MM.1S (cell line): ENCODE measurements around the gene HNRNPK.

Experiments
- DNase-seq: peaks from one replicate; pipeline ENCODE4 v3.0.0-alpha.2; 2015
- H2AFZ ChIP-seq: fragments of 300-600 bp; sonication (generic); 2 replicates; pipeline ENCODE4 v1.6.0; 2016; ENCODE audit warnings: antibody characterized with exemption, low read length
- H3F3A ChIP-seq: fragments of 300-600 bp; sonication (generic); 2 replicates; pipeline ENCODE4 v1.6.1; 2016; ENCODE audit warnings: mild to moderate bottlenecking, antibody characterized with exemption, low read length, moderate library complexity, mixed read lengths; ENCODE audit not compliant: insufficient read depth
- H3K27ac ChIP-seq: fragments of 300-600 bp; sonication (generic); 2 replicates; pipeline ENCODE4 v1.5.1; 2016; ENCODE audit warnings: mild to moderate bottlenecking, low read length
- H3K27me3 ChIP-seq: fragments of 300-600 bp; sonication (generic); replicated peaks from 2 replicates; pipeline ENCODE4 v1.6.0; 2016; ENCODE audit warnings: low read length; ENCODE audit not compliant: insufficient read depth
- H3K36me3 ChIP-seq: fragments of 300-600 bp; sonication (generic); replicated peaks from 2 replicates; pipeline ENCODE4 v1.6.1; 2016; ENCODE audit warnings: mild to moderate bottlenecking, low read length, mixed read lengths; ENCODE audit not compliant: insufficient read depth
- H3K4me1 ChIP-seq: fragments of 300-600 bp; sonication (generic); 2 replicates; pipeline ENCODE4 v1.6.1; 2016; ENCODE audit warnings: low read length, mixed read lengths
- H3K4me2 ChIP-seq: fragments of 300-600 bp; sonication (generic); 2 replicates; pipeline ENCODE4 v1.6.0; 2016; ENCODE audit warnings: low read depth, low read length
- H3K4me3 ChIP-seq: fragments of 300-600 bp; sonication (generic); 2 replicates; pipeline ENCODE4 v1.5.1; 2016; ENCODE audit warnings: low read length, mixed read lengths
- H3K79me2 ChIP-seq: fragments of 300-600 bp; sonication (generic); 2 replicates; pipeline ENCODE4 v1.6.1; 2016; ENCODE audit warnings: mixed run types, low read length, mixed read lengths
- H3K9ac ChIP-seq: fragments of 300-600 bp; sonication (generic); 2 replicates; pipeline ENCODE4 v1.6.1; 2016; ENCODE audit warnings: low read length, mixed read lengths
- H3K9me2 ChIP-seq: fragments of 300-600 bp; sonication (generic); replicated peaks from 2 replicates; pipeline ENCODE4 v1.6.1; 2016; ENCODE audit warnings: mild to moderate bottlenecking, low read length, mixed read lengths; ENCODE audit not compliant: insufficient read depth
- H3K9me3 ChIP-seq: fragments of 300-600 bp; sonication (generic); replicated peaks from 2 replicates; pipeline ENCODE4 v1.6.1; 2016; ENCODE audit warnings: mild to moderate bottlenecking, low read length, mixed read lengths; ENCODE audit not compliant: insufficient read depth
- H4K20me1 ChIP-seq: fragments of 300-600 bp; sonication (generic); 2 replicates; pipeline ENCODE4 v1.6.1; 2016; ENCODE audit warnings: mild to moderate bottlenecking, low read length, moderate library complexity, mixed read lengths; ENCODE audit not compliant: insufficient read depth
- CTCF ChIP-seq: fragments of 300-600 bp; sonication (generic); IDR thresholded peaks from 2 replicates; pipeline ENCODE4 v1.5.1; 2016; ENCODE audit warnings: antibody characterized with exemption, low read length, mixed read lengths
- EZH2 ChIP-seq: fragments of 300-600 bp; sonication (generic); optimal IDR thresholded peaks from 2 replicates; pipeline ENCODE3; 2017; ENCODE audit warnings: low read depth, mild to moderate bottlenecking, antibody characterized with exemption, low read length, mixed read lengths
- EZH2phosphoT487 ChIP-seq: fragments of 300-600 bp; sonication (generic); IDR thresholded peaks from 2 replicates; pipeline ENCODE4 v1.6.1; 2018; ENCODE audit warnings: antibody characterized with exemption, low read length

The HNRNPK gene

GRCh38 chr9:83996126-83996525 is 16.1 kb upstream of the HNRNPK start:
- Histone ChIP-seq H3F3A (no peaks in the 10 kb centered on the region), H3K79me2 (peaks cover 18% of the 10 kb centered on the region), H2AFZ (no peak overlapping the region), H3K9me2 (no peaks in the 10 kb centered on the region), H3K4me1 (0 out of 2 replicates have a peak, but pooled peaks cover 2% of the 10 kb centered on the region), H3K9ac (no peak overlapping the region), H3K9me3 (no peaks in the 10 kb centered on the region), H3K4me3 (no peak overlapping the region), H3K27me3 (no peaks in the 10 kb centered on the region), H3K4me2 (no peak overlapping the region), H3K27ac (no peak overlapping the region), H4K20me1 (no peaks in the 10 kb centered on the region), H3K36me3 (peaks cover 5% of the 10 kb centered on the region; the same call in 1 of the 2 replicates)
- no peak for TF ChIP-seq EZH2phosphoT487
- no peak for TF ChIP-seq CTCF
- TF ChIP-seq EZH2 = no peak
- no peak for DNase-seq

GRCh38 chr9:83992901-83993300 is 12.9 kb upstream of the HNRNPK start:
- Histone ChIP-seq H3F3A (no peaks in the 10 kb centered on the region), H3K9me3 (no peaks in the 10 kb centered on the region), H3K36me3 (peaks cover 3% of the 10 kb centered on the region; the same call in 1 of the 2 replicates), H4K20me1 (no peaks in the 10 kb centered on the region; the same call in 1 of the 2 replicates), H3K4me3 (no peak overlapping the region), H3K27me3 (no peaks in the 10 kb centered on the region), H3K79me2 (peaks cover 36% of the 10 kb centered on the region), H3K27ac (no peak overlapping the region), H3K9ac (no peak overlapping the region), H3K4me1 (no peaks in the 10 kb centered on the region), H2AFZ (no peak overlapping the region), H3K9me2 (no peaks in the 10 kb centered on the region), H3K4me2 (no peak overlapping the region)
- TF ChIP-seq CTCF = no peak
- no peak for TF ChIP-seq EZH2
- no peak for TF ChIP-seq EZH2phosphoT487
- no peak for DNase-seq

- no peak overlapping the region for H3K4me2 ChIP-seq
- DNase-seq = no peak
These were observed 12.4 kb upstream of the HNRNPK start for GRCh38 chr9:83992407-83992806.

More at GRCh38 chr9:83992407-83992806, 12.4 kb upstream of the HNRNPK start:
- no peak overlapping the region for H3K27ac ChIP-seq
- H3K27me3 ChIP-seq = no peaks in the 10 kb centered on the region
- no peaks in the 10 kb centered on the region for H3K9me3 ChIP-seq
- no peak overlapping the region for H3K4me3 ChIP-seq
- H3K36me3 ChIP-seq = peaks cover 3% of the 10 kb centered on the region; the same call in 1 of the 2 replicates
- H3K9me2 ChIP-seq = no peaks in the 10 kb centered on the region
- H3F3A ChIP-seq = no peaks in the 10 kb centered on the region
- no peak overlapping the region for H2AFZ ChIP-seq
- no peaks in the 10 kb centered on the region for H3K4me1 ChIP-seq
- TF ChIP-seq EZH2 = no peak
- no peak for TF ChIP-seq EZH2phosphoT487
- TF ChIP-seq CTCF = no peak
- no peaks in the 10 kb centered on the region; the same call in 1 of the 2 replicates for H4K20me1 ChIP-seq
- H3K79me2 ChIP-seq = peaks cover 41% of the 10 kb centered on the region
- no peak overlapping the region for H3K9ac ChIP-seq
